Measurements from ENCODE around the gene LMF1. TPM values are rescaled to one million over a fixed set of nuclear protein-coding genes. Genes with fewer than 3 reads are reported as not detected.
A peak's percentile ranks its signal among the peaks of the same experiment; 100 is the strongest.
"Not testable (repeated sequence)": the region's sequence is repeated elsewhere in the genome, so short reads cannot be mapped to it uniquely, and the experiment has no call there.

The LMF1 gene
- total RNA-seq, 1 donor from 2014 or later: 16.0 TPM

DNA sequence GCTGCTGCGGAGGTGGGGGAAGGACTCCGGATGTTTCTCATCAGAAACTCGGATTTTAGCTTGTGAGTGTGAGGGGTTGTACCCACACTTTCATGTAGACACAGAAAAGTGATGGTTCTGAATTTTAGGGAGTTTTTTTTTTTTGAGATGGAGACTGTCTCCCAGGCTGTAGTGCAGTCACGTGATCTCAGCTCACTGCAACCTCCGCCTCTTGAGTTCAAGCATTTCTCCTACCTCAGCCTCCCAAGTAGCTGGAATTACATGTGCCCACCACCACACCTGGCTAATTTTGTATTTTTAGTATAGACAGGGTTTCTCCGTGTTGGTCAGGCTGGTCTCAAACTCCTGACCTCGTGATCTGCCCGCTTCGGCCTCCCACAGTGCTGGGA is 147.9 kb downstream of the LMF1 start:
- Mint-ChIP-seq H3K4me3 (no peak overlapping the region), H3K4me1 (peaks cover 9% of the 10 kb centered on the region), H3K9me3 (no peaks in the 10 kb centered on the region), H3K27ac (ENCODE audit: unreplicated experiment) (no peak overlapping the region), H3K36me3 (ENCODE audit: low read depth) (no peaks in the 10 kb centered on the region), H3K27me3 (ENCODE audit: low read depth) (peaks cover 42% of the 10 kb centered on the region)
- no peak for DNase-seq (ENCODE audit: low read depth, low spot score)
- TF ChIP-seq, protein P1, sequence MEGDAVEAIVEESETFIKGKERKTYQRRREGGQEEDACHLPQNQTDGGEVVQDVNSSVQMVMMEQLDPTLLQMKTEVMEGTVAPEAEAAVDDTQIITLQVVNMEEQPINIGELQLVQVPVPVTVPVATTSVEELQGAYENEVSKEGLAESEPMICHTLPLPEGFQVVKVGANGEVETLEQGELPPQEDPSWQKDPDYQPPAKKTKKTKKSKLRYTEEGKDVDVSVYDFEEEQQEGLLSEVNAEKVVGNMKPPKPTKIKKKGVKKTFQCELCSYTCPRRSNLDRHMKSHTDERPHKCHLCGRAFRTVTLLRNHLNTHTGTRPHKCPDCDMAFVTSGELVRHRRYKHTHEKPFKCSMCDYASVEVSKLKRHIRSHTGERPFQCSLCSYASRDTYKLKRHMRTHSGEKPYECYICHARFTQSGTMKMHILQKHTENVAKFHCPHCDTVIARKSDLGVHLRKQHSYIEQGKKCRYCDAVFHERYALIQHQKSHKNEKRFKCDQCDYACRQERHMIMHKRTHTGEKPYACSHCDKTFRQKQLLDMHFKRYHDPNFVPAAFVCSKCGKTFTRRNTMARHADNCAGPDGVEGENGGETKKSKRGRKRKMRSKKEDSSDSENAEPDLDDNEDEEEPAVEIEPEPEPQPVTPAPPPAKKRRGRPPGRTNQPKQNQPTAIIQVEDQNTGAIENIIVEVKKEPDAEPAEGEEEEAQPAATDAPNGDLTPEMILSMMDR (conservative IDR thresholded peaks at IDR 0.05): no peak

- no peak overlapping the region for H3K27ac Mint-ChIP-seq (ENCODE audit: unreplicated experiment)
- TF ChIP-seq, protein P1 (conservative IDR thresholded peaks at IDR 0.05): no peak
- no peaks in the 10 kb centered on the region for H3K9me3 Mint-ChIP-seq
- no peaks in the 10 kb centered on the region for H3K36me3 Mint-ChIP-seq (ENCODE audit: low read depth)
- peaks cover 42% of the 10 kb centered on the region for H3K27me3 Mint-ChIP-seq (ENCODE audit: low read depth)
- peaks cover 9% of the 10 kb centered on the region for H3K4me1 Mint-ChIP-seq
- DNase-seq (ENCODE audit: low read depth, low spot score): no peak
- H3K4me3 Mint-ChIP-seq: no peak overlapping the region
These were observed 148.4 kb downstream of the LMF1 start for GRCh38 chr16:822174-822908.

- DNase-seq (ENCODE audit: low read depth, low spot score): no peak
- TF ChIP-seq, protein P1 (conservative IDR thresholded peaks at IDR 0.05): no peak
- Mint-ChIP-seq H3K4me3 (no peak overlapping the region), H3K27me3 (ENCODE audit: low read depth) (peaks cover 40% of the 10 kb centered on the region), H3K9me3 (no peaks in the 10 kb centered on the region), H3K36me3 (ENCODE audit: low read depth) (no peaks in the 10 kb centered on the region), H3K27ac (ENCODE audit: unreplicated experiment) (peak overlapping the region; percentile 19), H3K4me1 (peaks cover 9% of the 10 kb centered on the region)
These were observed 149.0 kb downstream of the LMF1 start for GRCh38 chr16:821751-822150.

DNA sequence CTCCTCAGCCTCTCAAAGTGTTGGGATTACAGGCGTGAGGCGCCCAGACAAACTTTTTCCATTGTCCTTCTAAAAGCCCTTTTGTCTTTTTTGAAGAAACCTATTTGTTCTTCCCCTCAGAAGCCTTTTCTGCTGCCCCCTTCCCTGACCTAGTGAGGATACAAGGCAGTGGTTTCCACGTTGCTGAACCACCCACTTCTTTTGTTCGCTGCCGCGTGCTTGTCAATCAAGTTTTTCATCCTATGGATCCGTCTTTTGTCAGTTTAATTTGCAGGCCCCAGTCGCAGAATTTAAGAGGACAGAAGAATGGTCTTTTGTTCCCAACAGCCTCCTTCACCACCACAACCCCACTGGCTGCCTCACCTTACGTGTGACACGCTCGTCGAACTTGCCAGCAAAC is 150.0 kb downstream of the LMF1 start:
- Mint-ChIP-seq H3K4me1 (peaks cover 9% of the 10 kb centered on the region), H3K36me3 (ENCODE audit: low read depth) (no peaks in the 10 kb centered on the region), H3K9me3 (no peaks in the 10 kb centered on the region), H3K27me3 (ENCODE audit: low read depth) (peaks cover 36% of the 10 kb centered on the region), H3K4me3 (no peak overlapping the region), H3K27ac (ENCODE audit: unreplicated experiment) (no peak overlapping the region)
- no peak for DNase-seq (ENCODE audit: low read depth, low spot score)
- TF ChIP-seq, protein P1 (conservative IDR thresholded peaks at IDR 0.05): no peak

DNA sequence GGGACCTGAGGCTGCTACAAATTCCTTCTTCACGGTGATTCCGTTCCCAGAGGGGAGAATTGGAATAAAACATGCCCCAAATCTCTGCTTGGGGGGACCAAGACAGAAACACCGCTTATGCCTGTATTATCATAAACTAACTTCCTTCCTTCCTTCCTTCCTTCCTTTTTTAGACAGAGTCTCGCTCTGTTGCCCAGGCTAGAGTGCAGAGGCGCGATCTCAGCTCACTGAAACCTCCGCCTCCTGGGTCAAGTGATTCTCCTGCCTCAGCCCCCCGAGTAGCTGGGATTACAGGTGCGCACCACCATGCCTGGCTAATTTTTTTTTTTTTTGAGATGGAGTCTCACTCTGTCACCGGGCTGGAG is 150.8 kb downstream of the LMF1 start:
- not testable (repeated sequence) for H3K4me3 Mint-ChIP-seq; H3K9me3 Mint-ChIP-seq; H3K27ac Mint-ChIP-seq (ENCODE audit: unreplicated experiment); DNase-seq (ENCODE audit: low read depth, low spot score); H3K36me3 Mint-ChIP-seq (ENCODE audit: low read depth); H3K4me1 Mint-ChIP-seq
- H3K27me3 Mint-ChIP-seq (ENCODE audit: low read depth): peaks cover 37% of the 10 kb centered on the region

DNA sequence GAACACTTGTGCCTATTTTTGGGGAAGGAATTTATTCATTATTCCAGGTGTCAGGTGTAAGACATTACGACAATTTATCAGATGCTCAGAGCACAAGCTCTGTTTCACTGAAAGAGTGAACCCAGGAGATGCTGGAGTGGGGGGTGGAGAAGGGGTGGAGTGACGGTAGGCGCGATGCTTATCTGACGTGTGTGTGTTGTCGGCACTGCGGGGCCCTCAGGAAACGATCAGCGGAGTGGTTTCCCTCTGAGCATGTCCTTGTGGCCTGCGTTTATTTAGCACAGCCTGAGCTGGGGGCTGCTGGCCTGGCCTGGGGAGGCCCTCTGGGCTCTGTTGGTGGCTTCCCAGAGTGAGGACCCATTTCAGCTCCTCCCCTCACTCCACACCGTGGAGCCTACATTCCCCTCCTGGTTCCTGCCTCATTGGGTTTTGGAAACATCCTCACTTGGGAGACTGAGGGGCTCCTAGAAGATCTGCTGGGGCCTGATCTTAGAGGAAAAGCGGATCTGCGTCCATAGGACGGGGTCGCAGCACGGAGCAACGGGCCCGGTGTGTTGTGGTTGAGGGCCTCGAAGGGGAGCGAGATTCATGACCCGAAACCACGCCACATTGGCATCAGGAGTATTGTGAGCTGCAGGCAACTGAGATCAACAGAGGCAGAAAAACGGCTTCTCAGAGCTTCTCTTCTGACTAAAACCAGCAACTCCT is 151.3 kb downstream of the LMF1 start:
- Mint-ChIP-seq H3K36me3 (ENCODE audit: low read depth) (no peaks in the 10 kb centered on the region), H3K9me3 (no peaks in the 10 kb centered on the region), H3K27me3 (ENCODE audit: low read depth) (peaks cover 40% of the 10 kb centered on the region), H3K27ac (ENCODE audit: unreplicated experiment) (no peak overlapping the region), H3K4me1 (peaks cover 9% of the 10 kb centered on the region), H3K4me3 (no peak overlapping the region)
- no peak for DNase-seq (ENCODE audit: low read depth, low spot score)
- TF ChIP-seq, protein P1 (conservative IDR thresholded peaks at IDR 0.05): no peak
